Hepatic stellate cell (primary cell): ENCODE results near the gene ANKRD12.
A peak's percentile ranks its signal among the peaks of the same experiment; 100 is the strongest.

Experiments used
- DNase-seq: peaks from one replicate; pipeline ENCODE4 v3.0.0; 2011; ENCODE audit warnings: low spot score

Gene ANKRD12

GRCh38 chr18:9184998-9185613, 48.5 kb downstream of the ANKRD12 start:
- no peak for DNase-seq

- no peak for DNase-seq
These were observed 52.0 kb downstream of the ANKRD12 start for GRCh38 chr18:9188359-9189231.

DNA sequence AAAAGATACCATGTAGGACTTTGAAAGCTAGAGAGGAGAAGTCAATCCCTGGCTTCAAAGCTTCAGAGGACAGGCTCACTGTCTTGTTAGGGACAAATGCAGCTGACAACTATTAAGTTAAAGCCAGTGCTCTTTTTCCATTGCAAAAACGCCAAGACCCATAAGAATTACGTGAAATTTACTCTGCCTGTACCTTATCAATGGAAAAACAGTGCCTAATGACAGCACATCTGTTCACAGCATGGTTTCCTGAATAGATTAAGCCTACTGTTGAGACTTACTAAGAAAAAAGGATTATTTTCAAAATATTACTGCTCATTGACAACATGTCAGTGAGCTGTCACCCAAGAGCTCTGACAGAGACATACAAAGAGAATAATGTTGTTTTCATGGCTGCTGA, 52.9 kb downstream of the ANKRD12 start:
- no peak for DNase-seq

- DNase-seq = no peak
These were observed 55.2 kb downstream of the ANKRD12 start for GRCh38 chr18:9191658-9192256.

- DNase-seq = no peak
These were observed 56.5 kb downstream of the ANKRD12 start for GRCh38 chr18:9193031-9193430.

- DNase-seq = no peak
These were observed 60.0 kb downstream of the ANKRD12 start for GRCh38 chr18:9196568-9196967.

GRCh38 chr18:9199681-9200080, 63.1 kb downstream of the ANKRD12 start:
- no peak for DNase-seq

DNA sequence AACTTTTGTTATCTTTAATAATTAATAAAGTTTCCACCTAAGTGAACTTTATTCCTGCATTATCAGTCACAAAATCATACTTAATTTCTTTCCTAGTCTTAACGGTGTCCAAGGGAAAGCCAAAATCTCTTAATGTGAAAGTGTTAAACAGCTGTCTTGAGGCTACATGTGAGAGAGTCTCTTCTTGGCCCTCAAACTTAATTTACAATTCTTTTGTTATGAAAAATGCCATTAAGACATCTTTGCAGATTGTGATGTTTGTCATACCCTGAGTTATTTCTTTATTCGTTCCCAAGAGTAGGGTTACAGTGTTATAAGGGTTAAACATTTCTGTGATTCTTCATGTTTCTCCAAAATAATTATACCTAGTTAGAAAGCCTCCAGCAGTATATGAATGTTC, 64.6 kb downstream of the ANKRD12 start:
- no peak for DNase-seq

DNA sequence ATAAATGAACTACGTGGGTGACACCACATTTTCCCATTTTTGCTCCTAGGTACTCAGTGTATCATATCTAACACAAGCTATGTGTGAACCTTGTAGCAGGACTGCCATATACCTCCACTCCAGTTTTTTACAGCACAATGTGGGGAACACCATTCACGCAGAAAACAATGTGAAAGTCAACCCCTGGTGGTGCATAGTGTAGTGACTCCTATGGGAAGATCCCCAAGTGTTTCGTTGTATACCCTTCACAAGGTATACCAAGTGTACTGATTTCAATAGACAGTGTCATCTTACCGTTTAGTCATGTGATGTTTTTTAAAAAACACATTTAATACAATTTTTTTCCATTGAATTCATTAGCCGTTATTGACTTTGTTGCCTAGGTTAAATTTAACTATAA, 68.1 kb downstream of the ANKRD12 start:
- DNase-seq = no peak

DNA sequence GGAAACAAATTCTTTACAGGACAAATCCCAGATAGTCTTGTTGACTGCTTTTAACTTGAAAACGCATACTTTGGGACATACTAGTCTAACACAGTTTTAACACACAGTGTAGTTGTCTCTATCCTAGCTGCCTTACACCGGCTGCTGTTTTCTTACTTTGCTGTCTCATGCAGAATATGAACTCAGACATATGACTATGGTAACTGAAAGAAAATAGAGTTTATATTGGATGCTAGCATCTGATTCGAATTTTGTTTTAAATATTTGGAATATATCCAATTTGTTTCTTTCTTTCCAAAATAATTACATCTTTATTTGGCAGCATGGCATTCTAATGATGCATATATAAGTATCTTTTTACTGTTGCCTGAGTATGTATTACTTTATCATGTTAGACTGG, 69.8 kb downstream of the ANKRD12 start:
- no peak for DNase-seq

DNA sequence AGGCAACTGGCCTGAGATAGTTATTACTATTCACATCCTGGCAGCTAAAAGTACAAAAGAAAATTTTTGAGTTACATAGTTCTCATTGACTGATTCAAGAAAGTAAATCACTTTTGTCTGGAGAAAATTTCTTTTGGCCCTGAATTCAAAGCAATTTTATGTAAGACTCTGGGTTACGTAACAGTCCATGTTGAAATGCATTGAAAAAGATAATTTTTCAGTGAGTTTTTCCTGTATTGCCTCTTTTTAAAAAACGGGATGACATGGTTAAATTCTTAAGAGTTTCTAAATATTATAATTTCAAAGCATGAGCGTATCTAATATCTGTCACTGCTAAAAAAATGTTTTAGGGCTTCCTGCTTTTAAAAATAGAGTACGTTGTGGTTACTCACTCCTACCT, 72.7 kb downstream of the ANKRD12 start:
- no peak for DNase-seq

- DNase-seq = no peak
These were observed 74.4 kb downstream of the ANKRD12 start for GRCh38 chr18:9210966-9211365.

- DNase-seq = no peak
These were observed 75.4 kb downstream of the ANKRD12 start for GRCh38 chr18:9211955-9212354.

DNA sequence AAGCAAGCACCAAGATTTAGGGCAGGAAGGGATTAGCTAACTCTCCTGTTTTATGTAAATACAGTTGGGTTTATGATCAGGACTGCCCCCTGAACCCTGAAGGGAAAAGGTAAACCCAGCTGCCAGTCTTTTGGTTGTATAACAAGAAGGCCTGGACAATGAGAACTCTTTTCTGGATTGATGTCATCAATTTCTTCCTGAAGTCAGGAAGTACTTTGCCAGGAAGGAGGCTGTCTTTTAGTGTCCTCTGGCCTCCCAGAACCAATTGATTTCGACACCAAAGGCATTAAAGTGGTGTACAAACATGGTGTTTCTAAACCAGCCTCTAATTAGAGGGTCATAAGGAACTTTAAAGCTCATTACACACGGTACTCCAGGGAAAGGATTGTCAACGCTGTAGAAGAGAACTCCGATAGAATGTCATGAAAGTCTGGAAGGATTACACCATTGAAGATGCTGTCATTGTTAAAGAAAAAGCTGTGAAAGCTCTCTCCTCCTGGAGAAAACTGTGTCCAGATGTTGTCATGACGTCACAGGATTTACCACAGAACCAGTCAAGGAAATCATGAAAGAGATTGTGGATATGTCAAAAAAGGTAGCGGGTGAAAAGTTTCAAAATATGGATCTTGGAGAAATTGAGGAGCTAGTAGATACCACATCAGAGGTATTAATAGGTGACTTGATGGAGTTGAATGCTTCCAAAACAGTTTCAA, 78.8 kb downstream of the ANKRD12 start:
- no peak for DNase-seq

DNA sequence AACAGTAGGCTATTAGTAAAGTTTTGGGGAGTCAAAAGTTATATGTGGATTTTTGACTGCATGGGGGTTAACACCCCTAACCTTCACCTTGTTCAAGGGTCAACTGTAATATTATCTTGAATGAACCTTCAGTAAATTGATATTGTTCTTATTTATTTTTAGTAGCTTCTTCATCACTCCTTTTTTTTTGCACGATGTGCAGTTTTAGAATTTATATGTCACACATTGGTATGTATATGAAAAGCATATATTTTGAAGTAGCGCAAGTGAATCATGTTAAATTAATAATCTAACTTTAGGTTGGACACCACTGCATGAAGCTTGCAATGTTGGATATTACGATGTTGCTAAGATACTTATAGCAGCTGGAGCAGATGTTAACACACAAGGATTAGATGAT, 79.9 kb downstream of the ANKRD12 start:
- DNase-seq = no peak

DNA sequence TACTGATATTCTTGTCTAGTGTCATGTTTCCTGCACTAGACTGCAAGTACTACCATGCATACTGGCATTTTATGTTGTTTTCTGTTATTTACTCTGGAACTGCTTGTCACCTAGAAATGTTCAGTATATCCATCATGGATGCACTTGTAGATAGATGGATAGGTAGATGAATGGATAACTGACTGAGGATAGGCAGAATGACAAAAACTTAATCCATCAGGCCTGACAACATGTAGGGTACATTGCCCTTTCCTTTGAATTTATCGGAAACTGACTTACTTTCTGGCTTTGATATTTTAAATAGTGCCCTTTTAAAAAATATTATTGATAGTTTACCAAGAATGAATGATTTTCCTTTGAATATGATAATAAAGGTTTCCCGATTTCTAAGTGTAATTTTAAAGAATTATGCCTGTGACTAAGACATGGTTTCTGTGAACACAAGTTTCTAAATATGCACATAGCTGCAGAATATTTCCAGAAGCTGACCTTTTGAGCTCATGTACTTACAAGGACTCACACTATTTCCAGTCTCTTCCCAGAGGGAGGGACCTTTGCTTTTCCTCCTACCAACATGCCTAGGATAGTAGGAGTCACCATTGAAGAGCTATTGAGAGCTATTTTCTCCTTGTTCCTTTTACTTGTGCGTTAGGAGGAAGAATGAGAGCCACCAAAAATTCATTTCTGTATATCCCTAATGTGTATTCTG, 81.3 kb downstream of the ANKRD12 start:
- peak; percentile 39 for DNase-seq

GRCh38 chr18:9221040-9221439, 84.5 kb downstream of the ANKRD12 start:
- DNase-seq = no peak

DNA sequence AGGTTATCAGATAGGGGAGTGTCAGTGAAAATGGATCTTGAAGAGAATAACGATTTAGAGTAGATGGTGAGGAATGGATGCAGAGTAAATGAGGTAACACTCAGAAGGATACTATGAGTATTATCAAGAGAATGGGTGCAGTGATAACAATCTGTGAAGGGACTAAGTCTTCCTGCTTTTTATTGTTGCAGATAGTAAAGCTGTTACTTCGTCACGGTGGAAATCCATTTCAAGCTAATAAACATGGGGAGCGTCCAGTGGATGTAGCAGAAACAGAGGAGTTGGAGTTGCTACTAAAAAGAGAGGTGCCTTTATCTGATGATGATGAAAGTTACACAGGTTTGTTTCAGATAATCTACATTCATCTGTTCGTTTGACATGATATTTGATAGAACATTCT, 85.1 kb downstream of the ANKRD12 start:
- no peak for DNase-seq

- DNase-seq = no peak
These were observed 86.8 kb downstream of the ANKRD12 start for GRCh38 chr18:9223356-9223755.

DNA sequence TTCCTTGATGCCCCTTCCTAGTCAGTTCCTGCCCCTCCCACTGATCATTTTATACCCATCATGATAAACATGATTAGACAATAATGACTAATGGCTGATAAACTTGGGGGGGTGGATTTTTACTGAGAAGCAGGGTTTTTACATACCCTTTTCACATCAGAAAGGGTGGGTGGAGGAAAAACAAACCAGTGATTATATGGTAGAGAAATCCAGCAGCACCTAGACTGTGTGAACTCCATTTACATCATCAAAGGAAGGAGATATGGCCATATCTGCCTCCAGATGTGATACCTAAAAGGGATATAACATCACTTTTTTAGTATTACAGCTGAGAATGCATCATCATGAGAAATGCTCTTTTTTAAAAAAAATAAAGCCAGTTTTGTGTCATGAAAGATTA, 89.9 kb downstream of the ANKRD12 start:
- DNase-seq = no peak

DNA sequence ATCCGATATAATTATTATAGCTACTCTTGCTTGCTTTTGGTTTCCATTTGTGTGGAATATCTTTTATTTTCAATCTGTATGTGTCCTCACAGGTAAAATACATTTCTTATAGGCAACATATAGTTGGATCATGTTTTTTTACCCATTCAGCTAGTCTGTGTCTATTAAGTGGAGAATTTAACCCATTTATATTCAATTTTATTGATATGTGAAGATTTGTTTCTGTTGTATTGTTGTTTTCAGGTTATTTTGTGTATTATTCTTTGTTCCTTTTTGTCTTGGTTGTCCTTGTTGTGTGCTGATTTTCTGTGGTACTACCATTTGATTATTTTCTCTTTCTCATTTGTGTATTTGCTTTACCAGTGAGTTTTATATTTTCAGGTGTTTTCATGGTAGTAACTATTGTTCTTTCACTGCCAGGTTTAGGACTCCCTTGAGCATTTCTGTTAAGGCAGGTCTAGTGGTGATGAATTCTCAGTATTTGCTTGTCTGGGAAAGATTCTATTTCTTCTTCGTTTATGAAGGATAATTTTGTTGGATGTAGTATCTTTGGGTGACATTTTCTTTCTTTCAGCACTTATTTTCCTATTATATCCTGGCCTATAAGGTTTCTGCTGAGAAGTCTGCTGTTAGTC, 95.4 kb downstream of the ANKRD12 start:
- DNase-seq = no peak

DNA sequence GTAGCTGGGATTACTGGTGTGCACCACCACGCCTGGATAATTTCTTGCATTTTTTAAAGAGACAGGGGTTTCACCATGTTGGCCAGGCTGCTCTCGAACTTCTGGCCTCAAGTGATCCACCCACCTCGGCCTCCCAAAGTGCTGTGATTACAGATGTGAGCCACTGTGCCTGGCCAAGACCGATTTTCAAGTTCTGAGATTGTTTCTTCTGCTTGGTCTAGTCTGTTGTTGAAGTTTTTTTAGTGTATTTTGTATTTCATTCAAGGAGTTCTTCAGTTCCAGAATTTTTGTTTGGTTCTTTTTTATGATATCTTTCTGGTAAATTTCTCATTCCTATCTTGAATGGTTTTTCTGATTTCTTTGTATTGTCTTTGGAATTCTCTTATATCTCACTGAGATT, 96.4 kb downstream of the ANKRD12 start:
- no peak for DNase-seq
